ENCODE results near the gene FHAD1. TPM values are rescaled to one million over a fixed set of nuclear protein-coding genes. Genes with fewer than 3 reads are reported as not detected.

FHAD1 gene
- total RNA-seq, 1 experiment from 2014 or later: 2.0 TPM

DNA sequence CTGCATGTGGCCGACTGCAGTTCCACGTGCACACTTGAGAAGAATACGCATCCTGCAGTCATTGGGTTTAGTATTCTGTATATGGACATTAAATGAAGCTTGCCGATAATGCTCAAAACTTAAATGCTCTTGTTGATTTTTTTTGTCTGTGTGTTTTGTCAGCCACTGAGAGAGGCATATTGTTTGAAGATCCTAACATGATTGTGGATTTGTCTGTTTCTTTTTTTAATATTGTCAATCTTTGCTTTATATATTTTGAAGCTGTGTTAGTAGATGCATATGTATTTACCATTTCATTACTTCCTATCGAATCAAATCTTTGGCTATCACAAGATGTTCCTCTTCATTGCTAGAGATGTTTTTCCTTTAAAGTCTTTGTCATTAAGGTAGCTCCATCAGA, 73.2 kb downstream of the FHAD1 start:
- Histone ChIP-seq H3K36me3 (ENCODE audit: insufficient read depth, low read length, poor library complexity, severe bottlenecking) (no peaks in the 10 kb centered on the region), H3K9me3 (ENCODE audit: low read depth, low read length, poor library complexity, severe bottlenecking) (no peaks in the 10 kb centered on the region), H3K4me3 (ENCODE audit: low read depth, low read length, poor library complexity, severe bottlenecking) (no peak overlapping the region), H3K4me1 (ENCODE audit: insufficient read depth, low read length, poor library complexity, severe bottlenecking) (peaks cover 23% of the 10 kb centered on the region), H3K27me3 (replicated peaks; ENCODE audit: insufficient read depth, low read depth, low read length, poor library complexity) (no peaks in the 10 kb centered on the region), H3K27ac (ENCODE audit: low read depth, low read length, poor library complexity, severe bottlenecking) (no peak overlapping the region)
- DNase-seq (ENCODE audit: low spot score): no peak
- TF ChIP-seq, protein P1, sequence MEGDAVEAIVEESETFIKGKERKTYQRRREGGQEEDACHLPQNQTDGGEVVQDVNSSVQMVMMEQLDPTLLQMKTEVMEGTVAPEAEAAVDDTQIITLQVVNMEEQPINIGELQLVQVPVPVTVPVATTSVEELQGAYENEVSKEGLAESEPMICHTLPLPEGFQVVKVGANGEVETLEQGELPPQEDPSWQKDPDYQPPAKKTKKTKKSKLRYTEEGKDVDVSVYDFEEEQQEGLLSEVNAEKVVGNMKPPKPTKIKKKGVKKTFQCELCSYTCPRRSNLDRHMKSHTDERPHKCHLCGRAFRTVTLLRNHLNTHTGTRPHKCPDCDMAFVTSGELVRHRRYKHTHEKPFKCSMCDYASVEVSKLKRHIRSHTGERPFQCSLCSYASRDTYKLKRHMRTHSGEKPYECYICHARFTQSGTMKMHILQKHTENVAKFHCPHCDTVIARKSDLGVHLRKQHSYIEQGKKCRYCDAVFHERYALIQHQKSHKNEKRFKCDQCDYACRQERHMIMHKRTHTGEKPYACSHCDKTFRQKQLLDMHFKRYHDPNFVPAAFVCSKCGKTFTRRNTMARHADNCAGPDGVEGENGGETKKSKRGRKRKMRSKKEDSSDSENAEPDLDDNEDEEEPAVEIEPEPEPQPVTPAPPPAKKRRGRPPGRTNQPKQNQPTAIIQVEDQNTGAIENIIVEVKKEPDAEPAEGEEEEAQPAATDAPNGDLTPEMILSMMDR (conservative IDR thresholded peaks at IDR 0.05; ENCODE audit: low read depth, low read length): no peak
- TF ChIP-seq EZH2 (IDR thresholded peaks at IDR 0.05; ENCODE audit: borderline replicate concordance, low read depth, low read length, poor library complexity, severe bottlenecking): no peak
- ChIA-PET POLR2A (ENCODE audit: low non-redundant PET) (no interaction called here), CTCF (no interaction called here)
- BruUV-seq (replicated peaks): no TSS peak
- intact Hi-C loops (cut with micrococcal nuclease; ENCODE audit: unreplicated experiment): loop anchor here (5.0 kb wide), 2 partner anchors 92 to 182 kb away; no protein-coding TSS in a partner anchor

DNA sequence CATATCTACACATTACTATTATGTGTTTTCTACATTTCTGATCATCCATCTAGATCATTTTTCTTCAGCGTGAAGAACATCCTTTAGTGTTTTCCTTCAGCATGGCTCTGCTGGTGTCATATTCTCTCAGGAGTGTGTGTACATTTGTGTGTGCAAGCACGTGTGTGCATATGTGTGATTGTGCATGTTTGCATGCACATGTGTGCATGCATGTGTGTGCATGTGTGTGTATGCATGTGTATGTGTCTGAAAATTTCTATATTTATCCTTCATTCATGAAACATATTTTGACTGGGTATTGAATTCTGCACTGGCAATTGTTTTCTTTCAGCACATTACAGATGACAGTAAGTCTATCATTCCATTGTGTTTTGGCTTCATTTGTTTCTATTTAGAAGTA, 74.6 kb downstream of the FHAD1 start:
- intact Hi-C loops (cut with micrococcal nuclease; ENCODE audit: unreplicated experiment): loop anchor here (5.0 kb wide), 2 partner anchors 91 to 181 kb away; no protein-coding TSS in a partner anchor
- Histone ChIP-seq H3K9me3 (ENCODE audit: low read depth, low read length, poor library complexity, severe bottlenecking) (no peaks in the 10 kb centered on the region), H3K4me3 (ENCODE audit: low read depth, low read length, poor library complexity, severe bottlenecking) (no peak overlapping the region), H3K27ac (ENCODE audit: low read depth, low read length, poor library complexity, severe bottlenecking) (no peak overlapping the region), H3K4me1 (ENCODE audit: insufficient read depth, low read length, poor library complexity, severe bottlenecking) (peaks cover 34% of the 10 kb centered on the region), H3K36me3 (ENCODE audit: insufficient read depth, low read length, poor library complexity, severe bottlenecking) (no peaks in the 10 kb centered on the region), H3K27me3 (replicated peaks; ENCODE audit: insufficient read depth, low read depth, low read length, poor library complexity) (no peaks in the 10 kb centered on the region)
- CTCF ChIA-PET: no interaction called here
- POLR2A ChIA-PET (ENCODE audit: low non-redundant PET): no interaction called here
- TF ChIP-seq EZH2 (IDR thresholded peaks at IDR 0.05; ENCODE audit: borderline replicate concordance, low read depth, low read length, poor library complexity, severe bottlenecking): no peak
- TF ChIP-seq, protein P1 (conservative IDR thresholded peaks at IDR 0.05; ENCODE audit: low read depth, low read length): no peak
- DNase-seq (ENCODE audit: low spot score): no peak
- BruUV-seq (replicated peaks): no TSS peak

DNA sequence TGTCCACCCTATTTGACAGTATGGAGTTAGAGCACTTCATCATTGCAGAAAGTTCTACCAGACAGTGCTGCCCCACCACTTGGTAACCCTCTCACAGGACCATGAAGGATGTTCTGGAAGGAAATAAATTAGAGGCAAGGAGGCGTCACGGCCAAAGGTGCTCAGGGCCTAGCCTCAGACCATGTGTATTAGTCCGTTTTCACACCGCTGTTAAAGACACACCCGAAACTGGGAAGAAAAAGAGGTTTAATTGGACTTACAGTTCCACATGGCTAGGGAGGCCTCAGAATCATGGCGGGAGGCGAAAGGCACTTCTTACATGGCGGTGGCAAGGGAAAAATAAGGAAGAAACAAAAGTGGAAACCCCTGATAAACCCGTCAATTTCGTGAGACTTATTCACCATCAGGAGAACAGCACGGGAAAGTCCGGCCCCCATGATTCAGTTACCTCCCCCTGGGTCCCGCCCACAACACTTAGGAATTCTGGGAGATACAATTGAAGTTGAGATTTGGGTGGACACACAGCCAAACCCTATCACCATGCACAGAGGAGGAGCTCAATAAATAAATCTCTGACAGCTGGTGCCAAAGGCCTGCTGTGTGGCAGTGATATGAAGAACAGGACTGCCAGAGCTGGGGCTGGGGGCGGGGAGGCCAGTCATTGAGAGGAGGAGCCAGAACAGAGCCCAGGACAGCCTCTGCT, 75.8 kb downstream of the FHAD1 start:
- CTCF ChIA-PET: interaction anchor here (0.6 to 2.3 kb wide), 3 partner anchors 42 to 194 kb away, joined by 3 to 29 read pairs (median 4); no protein-coding TSS in a partner anchor
- TF ChIP-seq, protein P1 (conservative IDR thresholded peaks at IDR 0.05; ENCODE audit: low read depth, low read length): no peak
- no peak for TF ChIP-seq EZH2 (IDR thresholded peaks at IDR 0.05; ENCODE audit: borderline replicate concordance, low read depth, low read length, poor library complexity, severe bottlenecking)
- H3K4me3 ChIP-seq (ENCODE audit: low read depth, low read length, poor library complexity, severe bottlenecking): no peak overlapping the region
- no peak overlapping the region for H3K27ac ChIP-seq (ENCODE audit: low read depth, low read length, poor library complexity, severe bottlenecking)
- POLR2A ChIA-PET (ENCODE audit: low non-redundant PET): interaction anchor here (0.6 kb wide), 1 partner anchor 1233 kb away, joined by 6 read pairs; no protein-coding TSS in a partner anchor
- DNase-seq (ENCODE audit: low spot score): peak; percentile 83
- no TSS peak for BruUV-seq (replicated peaks)
- H3K9me3 ChIP-seq (ENCODE audit: low read depth, low read length, poor library complexity, severe bottlenecking): no peaks in the 10 kb centered on the region
- intact Hi-C loops (cut with micrococcal nuclease; ENCODE audit: unreplicated experiment): loop anchor here (1.0 to 5.0 kb wide), 3 partner anchors 90 to 180 kb away; no protein-coding TSS in a partner anchor
- peaks cover 38% of the 10 kb centered on the region for H3K4me1 ChIP-seq (ENCODE audit: insufficient read depth, low read length, poor library complexity, severe bottlenecking)
- H3K27me3 ChIP-seq (replicated peaks; ENCODE audit: insufficient read depth, low read depth, low read length, poor library complexity): no peaks in the 10 kb centered on the region
- H3K36me3 ChIP-seq (ENCODE audit: insufficient read depth, low read length, poor library complexity, severe bottlenecking): no peaks in the 10 kb centered on the region
